H7 (cell line): Measurements from ENCODE around the gene PLEKHH2. TPM values are rescaled to one million over a fixed set of nuclear protein-coding genes. Genes with fewer than 3 reads are reported as not detected.

ENCODE experiments used
- DNase-seq: peaks from one replicate; pipeline ENCODE4 v3.0.0; 2012
- H3K27me3 ChIP-seq: 2 replicates; pipeline ENCODE4 v1.6.0; 2011; ENCODE audit warnings: mild to moderate bottlenecking, low read length; ENCODE audit not compliant: control insufficient read depth, insufficient read depth
- H3K36me3 ChIP-seq: replicated peaks from 2 replicates; pipeline ENCODE4 v1.5.1; 2011; ENCODE audit warnings: low read length; ENCODE audit not compliant: control insufficient read depth, insufficient read depth
- H3K4me3 ChIP-seq: 2 replicates; pipeline ENCODE4 v1.5.1; 2011; ENCODE audit warnings: low read depth, mild to moderate bottlenecking, control low read depth, low read length, moderate library complexity; ENCODE audit not compliant: insufficient read depth
- total RNA-seq: library from RNA; depleted of rRNA; stranded (reverse); fragments of >200 nt; shearing (Covaris generic); gene quantifications from 2 replicates; pipeline ENCODE4 v1.2.3, GENCODE V29; 2014; rRNA removed

Gene PLEKHH2
- total RNA-seq, 1 experiment from 2014 or later: 1.4 TPM

GRCh38 chr2:43812947-43813346 lies 175.9 kb downstream of the PLEKHH2 start:
- H3K36me3 ChIP-seq: no peaks in the 10 kb centered on the region
- H3K27me3 ChIP-seq: no peaks in the 10 kb centered on the region
- H3K4me3 ChIP-seq: no peak overlapping the region
- no peak for DNase-seq

- no peaks in the 10 kb centered on the region for H3K27me3 ChIP-seq
- no peak for DNase-seq
- no peaks in the 10 kb centered on the region for H3K36me3 ChIP-seq
- H3K4me3 ChIP-seq: no peak overlapping the region
Observed at GRCh38 chr2:43814711-43815110, 177.7 kb downstream of the PLEKHH2 start.

Other genes starting within 250 kb of the PLEKHH2 start
- gene THADA, start 41.2 kb upstream of the PLEKHH2 start, total RNA-seq: 16.3 and 23.7 TPM in 2 replicates
- not detected in 2 replicates for gene C1GALT1C1L, start 39.2 kb downstream of the PLEKHH2 start, total RNA-seq
- gene DYNC2LI1, start 136.8 kb downstream of the PLEKHH2 start, total RNA-seq: 9.5 and 15.4 TPM in 2 replicates
- not detected in 2 replicates for gene ABCG5, start 201.6 kb downstream of the PLEKHH2 start, total RNA-seq
- not detected in 2 replicates for gene ABCG8, start 201.7 kb downstream of the PLEKHH2 start, total RNA-seq